GM12874 (cell line): ENCODE results near the gene VGF.

Experiments
- TF ChIP-seq, protein P1 (sequence below): IDR thresholded peaks from 2 replicates; pipeline ENCODE4 v1.5.1; 2011; ENCODE audit warnings: low read depth, mild to moderate bottlenecking, control low read depth, low read length, moderate library complexity; ENCODE audit not compliant: insufficient read depth

Gene VGF

DNA sequence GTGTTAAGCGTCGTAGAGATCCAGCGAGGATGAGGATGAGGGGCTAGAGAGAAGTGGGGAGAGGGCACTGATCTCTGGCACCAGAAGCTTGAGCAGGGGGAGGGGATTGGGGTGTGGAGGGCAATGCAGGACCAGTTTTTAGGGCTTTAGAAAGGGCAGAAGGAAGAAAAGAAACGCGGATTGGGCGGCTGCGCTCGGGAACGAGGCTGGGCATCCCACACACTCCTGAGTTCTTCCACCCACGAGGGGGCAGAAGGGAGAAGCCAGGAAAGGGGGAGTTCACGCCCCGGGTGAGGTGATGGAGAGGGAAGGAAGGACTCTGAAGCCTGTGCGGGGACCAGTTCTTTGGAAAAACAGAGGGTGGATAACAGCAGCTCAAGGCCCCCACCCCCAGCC, 6.1 kb upstream of the VGF start:
- TF ChIP-seq, protein P1, sequence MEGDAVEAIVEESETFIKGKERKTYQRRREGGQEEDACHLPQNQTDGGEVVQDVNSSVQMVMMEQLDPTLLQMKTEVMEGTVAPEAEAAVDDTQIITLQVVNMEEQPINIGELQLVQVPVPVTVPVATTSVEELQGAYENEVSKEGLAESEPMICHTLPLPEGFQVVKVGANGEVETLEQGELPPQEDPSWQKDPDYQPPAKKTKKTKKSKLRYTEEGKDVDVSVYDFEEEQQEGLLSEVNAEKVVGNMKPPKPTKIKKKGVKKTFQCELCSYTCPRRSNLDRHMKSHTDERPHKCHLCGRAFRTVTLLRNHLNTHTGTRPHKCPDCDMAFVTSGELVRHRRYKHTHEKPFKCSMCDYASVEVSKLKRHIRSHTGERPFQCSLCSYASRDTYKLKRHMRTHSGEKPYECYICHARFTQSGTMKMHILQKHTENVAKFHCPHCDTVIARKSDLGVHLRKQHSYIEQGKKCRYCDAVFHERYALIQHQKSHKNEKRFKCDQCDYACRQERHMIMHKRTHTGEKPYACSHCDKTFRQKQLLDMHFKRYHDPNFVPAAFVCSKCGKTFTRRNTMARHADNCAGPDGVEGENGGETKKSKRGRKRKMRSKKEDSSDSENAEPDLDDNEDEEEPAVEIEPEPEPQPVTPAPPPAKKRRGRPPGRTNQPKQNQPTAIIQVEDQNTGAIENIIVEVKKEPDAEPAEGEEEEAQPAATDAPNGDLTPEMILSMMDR, result no peak

DNA sequence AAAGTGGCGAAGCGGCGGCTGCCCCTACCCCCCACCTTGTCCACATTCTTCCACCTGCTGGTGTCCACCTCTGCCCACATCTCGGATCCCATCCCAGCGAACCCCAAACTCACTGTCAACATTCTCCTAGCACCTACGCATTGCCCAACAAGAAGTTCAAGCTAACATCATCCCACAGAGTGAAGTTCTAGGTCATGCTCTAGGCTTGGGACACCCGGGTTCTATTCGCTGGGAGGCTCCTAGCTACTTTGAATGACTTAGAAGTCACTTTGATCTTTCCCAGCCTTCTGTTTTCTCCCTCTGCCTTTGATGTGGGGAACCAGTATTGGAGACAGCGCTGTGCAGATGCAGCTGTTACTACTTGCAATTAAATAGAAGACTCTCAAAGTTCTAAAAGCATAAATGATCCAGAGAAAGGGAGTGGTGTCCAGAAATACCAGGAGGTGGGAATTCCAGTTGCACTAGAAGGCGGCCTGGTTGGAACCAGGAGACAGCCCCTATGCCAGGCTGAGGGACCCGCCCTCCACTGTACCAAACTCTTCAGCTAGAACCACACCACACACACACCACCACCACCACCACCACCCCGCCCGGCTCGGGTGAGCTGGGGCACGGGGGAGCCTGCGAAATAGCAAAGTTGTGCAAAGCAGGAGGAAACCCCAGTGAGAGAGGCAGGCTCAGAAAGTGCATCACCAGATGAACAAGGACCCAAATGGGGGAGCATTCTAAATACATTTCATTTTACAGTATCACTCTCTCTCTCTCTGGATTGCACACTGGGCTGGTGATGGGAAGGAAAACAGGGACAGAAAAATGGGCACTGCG, 5.5 kb upstream of the VGF start:
- TF ChIP-seq, protein P1, result no peak

DNA sequence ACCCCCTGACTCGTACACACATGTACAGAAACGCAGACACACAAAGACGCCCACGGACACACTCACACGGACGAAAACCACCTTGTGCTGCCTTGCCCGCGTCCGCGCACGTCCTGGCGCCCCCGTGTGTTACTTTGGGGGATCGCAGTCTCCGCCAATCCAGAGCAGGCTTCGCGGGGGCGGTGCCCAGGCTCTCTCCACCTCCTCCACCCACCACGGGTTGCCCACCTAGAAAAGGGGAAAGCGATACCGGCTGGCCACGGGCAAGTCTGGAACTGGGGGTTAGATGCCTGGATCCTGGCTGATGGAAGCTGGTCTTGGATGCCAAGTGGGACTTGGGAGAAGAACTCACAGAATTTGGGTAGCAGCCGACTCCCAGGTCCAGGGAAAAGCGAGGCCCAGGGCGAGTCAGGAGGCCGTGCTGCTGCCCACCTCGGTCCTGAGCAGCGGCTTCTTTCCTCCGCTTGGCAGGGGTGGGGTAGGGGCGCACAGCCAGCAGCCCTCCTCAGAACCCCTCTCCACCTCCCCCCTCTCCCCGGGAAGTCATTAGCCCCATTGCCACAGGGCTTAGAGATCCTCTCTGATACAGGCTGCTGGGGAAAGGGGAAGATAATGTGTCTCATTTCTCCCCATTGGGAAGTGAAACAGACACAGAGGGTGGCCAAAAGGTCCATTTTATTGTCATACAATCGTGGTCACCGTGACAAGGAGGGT, 4.6 kb upstream of the VGF start:
- TF ChIP-seq, protein P1, result peak; percentile 97

DNA sequence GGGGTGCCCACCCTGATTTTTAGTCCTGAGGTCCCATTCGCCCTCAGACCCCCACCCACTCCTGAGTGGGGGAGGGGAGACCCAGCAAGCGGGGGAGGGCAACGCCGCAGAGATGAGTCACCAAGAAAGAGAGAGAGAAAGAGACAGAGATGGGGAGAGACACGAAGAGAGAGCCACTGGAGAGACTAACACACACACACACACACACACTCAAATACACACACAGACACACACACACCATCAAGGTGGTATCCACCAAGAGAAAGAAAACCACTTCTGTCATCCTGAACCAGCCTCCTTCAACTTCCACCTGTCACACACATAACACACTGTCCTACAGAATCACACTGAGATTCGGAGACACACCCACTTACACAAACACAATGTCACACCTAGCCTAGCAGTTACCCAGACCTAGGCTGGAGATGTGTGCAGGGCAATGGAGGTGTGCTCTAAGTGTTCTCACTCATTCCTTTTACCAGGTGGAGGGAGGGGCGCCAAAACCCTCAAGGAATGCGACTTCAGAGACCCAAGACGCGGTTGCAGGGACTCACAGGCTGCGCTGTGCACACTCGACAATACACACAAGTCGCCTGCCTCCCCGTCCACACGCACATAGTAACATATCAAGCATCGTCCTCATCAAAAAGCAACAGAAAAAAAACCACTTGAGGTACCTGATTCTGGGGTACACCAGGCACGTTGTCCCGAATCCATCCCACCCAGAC, 3.9 kb upstream of the VGF start:
- TF ChIP-seq, protein P1, result no peak

DNA sequence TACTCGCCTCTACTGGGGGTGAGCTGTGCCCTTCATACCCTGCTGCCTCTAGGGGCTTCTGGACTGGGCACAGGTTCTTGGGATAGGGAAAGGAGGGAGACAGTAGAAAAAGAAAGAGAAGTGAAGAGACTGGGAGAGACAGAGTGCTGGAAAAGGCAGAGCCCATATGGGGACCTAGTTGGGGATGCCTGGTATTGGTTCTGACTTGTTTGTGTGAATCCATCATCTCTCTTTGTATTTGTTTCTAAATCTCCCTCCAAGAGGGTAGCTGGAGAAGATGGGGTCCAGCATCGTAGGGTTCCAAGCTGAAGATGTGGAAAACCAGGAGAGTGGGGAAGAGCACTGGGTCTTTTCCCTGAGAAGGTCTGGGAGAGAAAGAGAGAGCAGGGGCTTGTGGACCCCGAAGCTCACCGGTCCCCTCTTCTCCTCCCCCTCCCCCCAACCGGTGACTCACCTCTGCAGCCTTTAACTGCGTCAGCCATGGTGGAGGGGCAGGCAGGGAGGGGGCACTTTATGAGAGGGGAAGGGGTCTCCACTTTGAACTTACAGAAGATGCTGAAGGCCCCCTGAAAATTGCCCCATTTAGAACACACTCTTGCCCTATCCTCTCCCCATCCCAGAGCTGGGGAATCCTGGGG, 3.2 kb upstream of the VGF start:
- TF ChIP-seq, protein P1, result no peak

DNA sequence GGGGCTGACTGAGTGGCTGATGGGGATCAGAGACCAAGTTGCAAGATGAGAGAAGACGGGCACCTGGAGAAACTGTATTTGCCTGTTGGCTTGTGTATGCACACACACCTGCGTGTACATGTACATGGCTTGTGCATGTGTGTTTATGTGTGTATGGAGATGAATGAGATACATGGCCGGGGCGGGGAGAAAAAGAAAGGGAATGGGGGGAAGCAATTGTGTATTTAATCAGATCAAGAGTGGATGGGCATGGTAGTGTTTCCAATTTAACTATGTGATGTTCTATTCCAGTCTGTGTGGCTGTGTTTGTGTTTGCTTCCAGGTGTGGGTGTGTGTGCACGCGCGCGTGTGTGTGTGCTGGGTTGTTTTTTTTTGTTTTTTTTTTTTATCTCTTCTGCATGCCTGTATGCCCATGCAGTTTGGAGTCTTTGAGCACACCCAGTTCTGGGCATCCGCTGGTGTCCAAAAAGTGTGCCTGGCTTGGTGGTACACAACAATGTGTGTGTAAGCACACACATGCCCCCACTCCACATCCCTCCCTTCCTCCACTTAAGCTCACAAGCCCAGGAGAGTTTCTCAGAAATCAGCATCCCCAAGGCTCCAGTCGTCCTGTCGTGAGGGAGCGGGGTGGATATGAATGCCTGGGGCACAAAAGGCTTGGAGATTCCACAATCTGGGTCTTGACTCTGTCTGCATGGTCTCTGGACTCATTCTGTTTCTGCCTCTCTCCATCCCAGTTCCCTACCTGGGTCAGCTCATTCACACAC, 2.5 kb upstream of the VGF start:
- TF ChIP-seq, protein P1, result no peak
